K562 (cell line): Measurements from ENCODE around the gene CEP128. TPM values are rescaled to one million over a fixed set of nuclear protein-coding genes. Genes with fewer than 3 reads are reported as not detected.

ENCODE experiments used
- ATAC-seq: fragments of 200-7000 bp; cut with Tn5 transposase; 3 replicates; pipeline ENCODE4 v1.9.1; 2020; ENCODE audit warnings: moderate library complexity
- BruUV-seq: library from RNA; stranded (reverse); fragments of 400-500 nt; replicated peaks from 2 replicates; lab custom pipeline; 2021; lab: Mats Ljungman, UMichigan
- CTCF ChIA-PET: fragments of 300-600 bp; formaldehyde crosslinking; extraction: SDS; loops from one replicate; lab custom pipeline; 2021; ENCODE audit warnings: low intra/inter-chr PET ratio; lab: Yijun Ruan, JAX
- POLR2A ChIA-PET: fragments of 300-600, 350-650 bp; sonication (Branson Sonifier 250); formaldehyde crosslinking; extraction: SDS; loops from one replicate; lab custom pipeline; 2021; ENCODE audit warnings: antibody characterized with exemption, inconsistent platforms; lab: Yijun Ruan, JAX
- DNase-seq, 4 experiments: peaks; one replicate each; pipeline versions ENCODE4 v3.0.0 to v3.0.0-alpha.2; 2011 to 2018; ENCODE audit warnings: low spot score in 3 of 4, mixed read lengths in 3 of 4; ENCODE audit errors: extremely low read depth in 1 of 4
- FAIRE-seq: peaks from 2 replicates; lab custom pipeline; 2011; peaks lifted over from hg19 to GRCh38; lab: Jason Lieb, UNC
- H2AFZ ChIP-seq: 2 replicates; pipeline ENCODE4 v1.6.0; 2011; ENCODE audit warnings: low read depth, low read length, control low read depth, inconsistent platforms
- H3K27ac ChIP-seq: fragments of 200-600 bp; 3 replicates; pipeline ENCODE4 v1.8.0; 2011; ENCODE audit warnings: low read depth, mild to moderate bottlenecking, control low read depth, inconsistent platforms, low read length, moderate library complexity, mixed read lengths; ENCODE audit errors: extremely low read depth
- H3K27me3 ChIP-seq, 2 experiments: fragments of 300-600 bp in 1 of 2; 2 replicates in 1 of 2; 3 replicates in 1 of 2; pipeline versions ENCODE4 v1.6.0 to v1.8.0; 2011; ENCODE audit warnings: inconsistent platforms in 2 of 2, low read length in 2 of 2, mild to moderate bottlenecking in 1 of 2, mixed read lengths in 1 of 2, moderate library complexity in 1 of 2; ENCODE audit not compliant: control insufficient read depth in 2 of 2, insufficient read depth in 2 of 2
- H3K36me3 ChIP-seq: fragments of 300-600 bp; 3 replicates; pipeline ENCODE4 v1.8.0; 2011; ENCODE audit warnings: mild to moderate bottlenecking, low read length, inconsistent platforms; ENCODE audit not compliant: control insufficient read depth, insufficient read depth
- H3K4me1 ChIP-seq, 2 experiments: fragments of 200-600 bp in 1 of 2; replicated peaks in 1 of 2; 2 replicates in 1 of 2; 3 replicates in 1 of 2; pipeline versions ENCODE4 v1.5.1 to v1.8.0; 2011; ENCODE audit warnings: inconsistent platforms in 2 of 2, low read length in 2 of 2, mild to moderate bottlenecking in 1 of 2, mixed read lengths in 1 of 2, moderate library complexity in 1 of 2; ENCODE audit not compliant: control insufficient read depth in 2 of 2, insufficient read depth in 2 of 2
- H3K4me2 ChIP-seq: 2 replicates; pipeline ENCODE4 v1.6.1; 2011; ENCODE audit warnings: low read length, control low read depth, inconsistent platforms, mixed read lengths; ENCODE audit not compliant: insufficient read depth
- H3K4me3 ChIP-seq: fragments of 200-600 bp; sonication (generic), shearing (Covaris generic); 2 replicates; pipeline ENCODE4 v1.5.1; 2016; ENCODE audit warnings: control low read depth, inconsistent platforms
- H3K79me2 ChIP-seq: fragments of 200-600 bp; 3 replicates; pipeline ENCODE4 v1.8.0; 2011; ENCODE audit warnings: low read length, inconsistent platforms; ENCODE audit not compliant: control insufficient read depth, insufficient read depth
- H3K9ac ChIP-seq, 2 experiments: 2 replicates each; pipeline versions ENCODE4 v1.6.0 to v1.6.1; 2011; ENCODE audit warnings: low read depth in 2 of 2, low read length in 2 of 2, control low read depth in 1 of 2, inconsistent platforms in 1 of 2, mild to moderate bottlenecking in 1 of 2, mixed read lengths in 1 of 2; ENCODE audit not compliant: insufficient read depth in 1 of 2
- H3K9me1 ChIP-seq: one replicate; pipeline ENCODE4 v1.6.0; 2011; ENCODE audit warnings: inconsistent platforms, mild to moderate bottlenecking, low read length, moderate library complexity; ENCODE audit not compliant: control insufficient read depth, insufficient read depth
- H3K9me3 ChIP-seq: replicated peaks from 2 replicates; pipeline ENCODE4 v1.5.1; 2011; ENCODE audit warnings: low read depth, low read length, inconsistent platforms; ENCODE audit not compliant: control insufficient read depth, insufficient read depth
- H4K20me1 ChIP-seq: replicated peaks from 2 replicates; pipeline ENCODE4 v1.6.1; 2011; ENCODE audit warnings: low read length, inconsistent platforms, mixed read lengths; ENCODE audit not compliant: control insufficient read depth, insufficient read depth
- HMG20A ChIP-seq: fragments of 450-650 bp; formaldehyde crosslinking; conservative IDR thresholded peaks from 2 replicates; pipeline ENCODE4 v1.4.0; 2020; ENCODE audit warnings: mild to moderate bottlenecking, mixed read lengths
- MAFG ChIP-seq: fragments of 450-650 bp; conservative IDR thresholded peaks from 2 replicates; pipeline ENCODE4 v1.6.1; 2016; ENCODE audit warnings: missing genetic modification characterization, missing compliant biosample characterization
- MYBL2 ChIP-seq, 2 experiments: fragments of 450-650 bp in 1 of 2; sonication (generic) in 1 of 2; formaldehyde crosslinking in 1 of 2; IDR thresholded peaks; 2 replicates each; pipeline versions ENCODE4 v1.6.1 to v1.8.1; 2017 to 2022; ENCODE audit warnings: borderline replicate concordance in 1 of 2, inconsistent platforms in 1 of 2, low read depth in 1 of 2, mild to moderate bottlenecking in 1 of 2, missing genetic modification reagents in 1 of 2, moderate library complexity in 1 of 2
- RCOR1 ChIP-seq, 2 experiments: IDR thresholded peaks; 2 replicates each; pipeline ENCODE4 v1.6.1; 2012; ENCODE audit warnings: low read depth in 2 of 2, low read length in 2 of 2, borderline replicate concordance in 1 of 2, improper control_type of control experiment in 1 of 2
- ZNF174 ChIP-seq: fragments of 250-450 bp; sonication (Bioruptor Pico); IDR thresholded peaks from 2 replicates; pipeline ENCODE4 v1.4.0; 2020; ENCODE audit warnings: mild to moderate bottlenecking
- ZNF277 ChIP-seq: fragments of 250-450 bp; sonication (Bioruptor Pico); IDR thresholded peaks from 2 replicates; pipeline ENCODE4 v1.8.0; 2022; ENCODE audit warnings: inconsistent platforms, mild to moderate bottlenecking, moderate library complexity, borderline replicate concordance
- ZNF41 ChIP-seq: fragments of 250-450 bp; sonication (Bioruptor Pico); conservative IDR thresholded peaks from 2 replicates; pipeline ENCODE4 v1.4.0; 2020; ENCODE audit warnings: mild to moderate bottlenecking
- WGBS: fragments of 100-300 bp; shearing (Covaris generic); methylation state at CpG from one replicate; pipeline ENCODE4 v1.1.6; 2016; ENCODE audit warnings: low coverage, mixed read lengths; ENCODE audit not compliant: insufficient coverage; ENCODE audit errors: missing lambda C conversion rate; 5-methylcytosine and 5-hydroxymethylcytosine counted together
- in situ Hi-C: fragments of 300-500 bp; cut with MboI; formaldehyde crosslinking; loops from 4 replicates; pipeline ENCODE4 v1.15.0; 2018; ENCODE audit warnings: inconsistent platforms, mixed read lengths
- intact Hi-C: fragments of 100-400 bp; cut with micrococcal nuclease; formaldehyde crosslinking; loops from 2 replicates; pipeline ENCODE4 v1.14.2; 2022
- polyA plus RNA-seq, 8 experiments: library from polyadenylated mRNA; depleted of rRNA in 4 of 8; stranded (reverse) in 5 of 8; unstranded in 3 of 8; fragments of >200 nt; fragmentation: Nextera tagmentation in 2 of 8; fragmentation: Illumina TruSeq in 1 of 8; extraction: Ambion mirVana in 2 of 8; extraction: Trizol in 1 of 8; gene quantifications; 2 replicates each; pipeline versions ENCODE4 v1.2.1 to v1.2.3, GENCODE V29; 2011 to 2014; ENCODE audit warnings: inconsistent platforms in 1 of 8, missing spikeins in 1 of 8
- total RNA-seq, 7 experiments: library from RNA; depleted of rRNA in 6 of 7; stranded (reverse); fragments of >200 nt in 6 of 7; fragmentation: Illumina TruSeq in 2 of 7; extraction: Trizol in 2 of 7; gene quantifications; 2 replicates each; pipeline versions ENCODE4 v1.2.1 to v1.2.3, GENCODE V29; 2011 to 2021; ENCODE audit warnings: low replicate concordance in 1 of 7

CEP128 gene
- total and polyA plus RNA-seq, 9 of the 15 experiments (the other 6 are each of a cell fraction or from before 2014, with no cell fraction given) = 2.3 to 9.2 (median 4.6) TPM

GRCh38 chr14:80718940-80719339 is 222.6 kb downstream of the CEP128 start:
- Histone ChIP-seq H3K9ac (no peak overlapping the region), H3K4me2 (no peak overlapping the region), H3K79me2 (no peaks in the 10 kb centered on the region), H3K36me3 (no peaks in the 10 kb centered on the region), H3K4me3 (no peak overlapping the region), H3K4me1 (no peaks in the 10 kb centered on the region), H3K27me3 (no peaks in the 10 kb centered on the region), H3K9me1 (no peaks in the 10 kb centered on the region), H3K27ac (no peak overlapping the region), H2AFZ (no peak overlapping the region), H4K20me1 (no peaks in the 10 kb centered on the region)
- no TSS peak for BruUV-seq
- POLR2A ChIA-PET = no interaction called here
- ATAC-seq (no peak), DNase-seq (no peak)
- CTCF ChIA-PET = no interaction called here
- intact Hi-C loops = no loop called here
- in situ Hi-C loops = no loop called here
- no CpG with 5 or more reads among the region's 1 CpG for WGBS
- TF ChIP-seq ZNF277 (CRISPR knock-in tag) = no peak
- TF ChIP-seq ZNF41 (CRISPR knock-in tag) = no peak
- no peak for TF ChIP-seq RCOR1 (IDR thresholded peaks at IDR 0.05; ENCODE audit: borderline replicate concordance in 1 of 2, low read depth in 2 of 2, low read length in 2 of 2)
- no peak for TF ChIP-seq ZNF174 (CRISPR knock-in tag)
- TF ChIP-seq HMG20A (CRISPR knock-in tag) = no peak
- no peak for TF ChIP-seq MYBL2 (IDR thresholded peaks at IDR 0.05; ENCODE audit: low read depth)
- no peak for TF ChIP-seq MYBL2 (CRISPR knock-in tag; IDR thresholded peaks at IDR 0.05; ENCODE audit: borderline replicate concordance)
- TF ChIP-seq MAFG = no peak
- TF ChIP-seq, all 486 proteins: peak for 0
- FAIRE-seq = no peak
- H3K9me3 ChIP-seq = no peaks in the 10 kb centered on the region
